Keratinocyte (primary cell): Measurements from ENCODE around the gene MAP2K2. TPM values are rescaled to one million over a fixed set of nuclear protein-coding genes. Genes with fewer than 3 reads are reported as not detected.

Source experiments
- DNase-seq: peaks from one replicate; pipeline ENCODE4 v3.0.0-alpha.2; 2011; ENCODE audit warnings: low read depth, missing footprints, low spot score
- FAIRE-seq: peaks from 2 replicates; lab custom pipeline; 2011; peaks lifted over from hg19 to GRCh38; lab: Jason Lieb, UNC
- H2AFZ ChIP-seq: 2 replicates; pipeline ENCODE4 v1.6.0; 2012; ENCODE audit warnings: low read length, control low read depth, inconsistent platforms; ENCODE audit not compliant: control insufficient read depth
- H3K27ac ChIP-seq: 2 replicates; pipeline ENCODE4 v1.5.1; 2011; ENCODE audit warnings: low read length; ENCODE audit not compliant: control insufficient read depth, insufficient read depth
- H3K27me3 ChIP-seq: 3 replicates; pipeline ENCODE4 v1.6.0; 2011; ENCODE audit warnings: low read length; ENCODE audit not compliant: control insufficient read depth, insufficient read depth; ENCODE audit errors: extremely low read depth
- H3K36me3 ChIP-seq, 2 experiments: 2 replicates in 1 of 2; 3 replicates in 1 of 2; pipeline ENCODE4 v1.5.1; 2011; ENCODE audit warnings: low read length in 2 of 2, mild to moderate bottlenecking in 1 of 2; ENCODE audit not compliant: control insufficient read depth in 2 of 2, insufficient read depth in 2 of 2; ENCODE audit errors: extremely low read depth in 1 of 2
- H3K4me1 ChIP-seq: 3 replicates; pipeline ENCODE4 v1.5.1; 2011; ENCODE audit warnings: low read length; ENCODE audit not compliant: control insufficient read depth, insufficient read depth; ENCODE audit errors: extremely low read depth
- H3K4me2 ChIP-seq: 3 replicates; pipeline ENCODE4 v1.6.0; 2011; ENCODE audit warnings: low read depth, low read length; ENCODE audit not compliant: control insufficient read depth, insufficient read depth; ENCODE audit errors: extremely low read depth
- H3K4me3 ChIP-seq, 3 experiments: fragments of 200-600 bp in 1 of 3; sonication (generic) in 1 of 3; 2 replicates in 2 of 3; 3 replicates in 1 of 3; pipeline ENCODE4 v1.5.1; 2011 to 2016; ENCODE audit warnings: low read length in 3 of 3, mild to moderate bottlenecking in 3 of 3, control low read depth in 2 of 3, inconsistent platforms in 1 of 3, low read depth in 1 of 3, mixed read lengths in 1 of 3, mixed run types in 1 of 3, moderate library complexity in 1 of 3; ENCODE audit not compliant: control insufficient read depth in 2 of 3, insufficient read depth in 2 of 3; ENCODE audit errors: extremely low read depth in 1 of 3
- H3K79me2 ChIP-seq: 2 replicates; pipeline ENCODE4 v1.6.0; 2012; ENCODE audit warnings: low read length; ENCODE audit not compliant: control insufficient read depth, insufficient read depth
- H3K9ac ChIP-seq: 3 replicates; pipeline ENCODE4 v1.6.0; 2011; ENCODE audit warnings: low read length; ENCODE audit not compliant: control insufficient read depth, insufficient read depth; ENCODE audit errors: extremely low read depth
- H3K9me1 ChIP-seq: 3 replicates; pipeline ENCODE4 v1.6.0; 2011; ENCODE audit warnings: low read length; ENCODE audit not compliant: control insufficient read depth, insufficient read depth; ENCODE audit errors: extremely low read depth
- H3K9me3 ChIP-seq: 2 replicates; pipeline ENCODE4 v1.5.1; 2012; ENCODE audit warnings: low read depth, low read length; ENCODE audit not compliant: control insufficient read depth
- H4K20me1 ChIP-seq: 3 replicates; pipeline ENCODE4 v1.6.0; 2011; ENCODE audit warnings: low read length; ENCODE audit not compliant: control insufficient read depth, insufficient read depth; ENCODE audit errors: extremely low read depth
- CTCF ChIP-seq, 3 experiments: IDR thresholded peaks in 1 of 3; conservative IDR thresholded peaks in 1 of 3; optimal IDR thresholded peaks in 1 of 3; 2 replicates in 2 of 3; 3 replicates in 1 of 3; pipeline versions ENCODE3 to v1.5.1; 2011; ENCODE audit warnings: low read length in 3 of 3, mild to moderate bottlenecking in 3 of 3, moderate library complexity in 2 of 3, control low read depth in 1 of 3, inconsistent platforms in 1 of 3; ENCODE audit not compliant: insufficient read depth in 2 of 3; ENCODE audit errors: extremely low read depth in 1 of 3
- EZH2 ChIP-seq: IDR thresholded peaks from one replicate; pipeline ENCODE4 v1.6.1; 2012; ENCODE audit warnings: inconsistent platforms, mild to moderate bottlenecking, low read length, moderate library complexity
- dilution Hi-C: fragments of 300-500 bp; cut with MboI; formaldehyde crosslinking; loops from one replicate; pipeline ENCODE4 v1.7.0; 2020; ENCODE audit warnings: low sequenced_read_pairs; ENCODE audit not compliant: extremely low pct_ligation_motif_present
- polyA plus RNA-seq, 5 experiments: library from polyadenylated mRNA; depleted of rRNA in 3 of 5; stranded (reverse) in 3 of 5; stranded (forward) in 1 of 5; unstranded in 1 of 5; fragments of >200 nt; gene quantifications; 1 replicate in 1 of 5; 2 replicates in 3 of 5; 3 replicates in 1 of 5; pipeline versions ENCODE4 v1.2.1 to v1.2.3, GENCODE V29; 2011 to 2012; ENCODE audit warnings: missing spikeins in 2 of 5, low read depth in 1 of 5, low replicate concordance in 1 of 5

MAP2K2 gene
- polyA plus RNA-seq, 1 donor (not counting 4 experiments of a cell fraction or from before 2014, with no cell fraction given), result 61.8 TPM

DNA sequence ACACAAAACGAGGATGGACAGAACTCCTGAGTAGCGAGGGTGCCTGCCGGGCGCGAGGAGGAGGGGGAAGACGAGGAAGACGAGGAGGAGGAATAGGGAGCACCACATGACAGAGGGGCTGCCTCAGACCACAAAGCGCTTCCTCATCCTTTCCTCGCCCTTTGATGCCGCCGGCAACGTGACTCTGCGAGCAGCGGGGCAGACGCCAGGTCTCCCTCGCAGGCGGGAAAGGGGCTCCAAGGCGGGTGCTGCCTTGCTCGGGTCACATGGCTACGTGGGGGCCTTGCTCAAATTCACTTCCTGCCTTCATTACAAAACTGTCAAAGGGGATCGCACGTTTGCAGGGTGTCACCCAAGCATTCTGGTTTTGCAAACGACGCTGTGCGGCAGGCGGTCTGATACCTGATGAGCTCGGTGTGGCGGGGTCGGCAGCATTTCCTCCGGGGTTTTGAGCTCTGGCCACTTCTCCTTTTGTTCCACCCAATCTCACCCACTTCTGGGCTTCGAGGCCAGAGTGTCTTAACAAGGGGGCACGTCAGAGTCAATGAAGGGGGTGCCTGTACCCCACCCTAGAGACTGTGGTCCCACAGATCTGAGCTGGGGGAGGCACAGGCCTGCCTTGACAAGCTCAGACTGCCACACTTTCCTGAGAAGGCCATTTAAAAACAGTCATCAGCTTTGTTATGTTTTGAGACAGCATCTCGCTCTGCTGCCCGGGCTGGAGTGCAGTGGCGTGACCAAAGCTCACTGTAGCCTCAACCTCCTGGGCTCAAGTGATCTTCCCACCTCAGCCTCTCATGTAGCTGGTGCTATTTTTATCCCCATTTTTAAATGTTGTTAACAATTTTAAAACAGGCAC, 14.9 kb downstream of the MAP2K2 start:
- Histone ChIP-seq H3K4me1 (peaks cover 5% of the 10 kb centered on the region), H3K27me3 (no peaks in the 10 kb centered on the region), H3K9me3 (no peaks in the 10 kb centered on the region), H4K20me1 (no peaks in the 10 kb centered on the region), H3K9me1 (no peaks in the 10 kb centered on the region), H3K36me3 (peaks cover 24 to 51% of the 10 kb centered on the region in 2 experiments), H3K79me2 (no peaks in the 10 kb centered on the region), H3K4me3 (no peak overlapping the region), H3K4me2 (no peak overlapping the region), H3K9ac (no peak overlapping the region), H2AFZ (no peak overlapping the region), H3K27ac (no peak overlapping the region)
- TF ChIP-seq EZH2 (no peak), CTCF (optimal IDR thresholded peaks at IDR 0.05 in 1 of 3, IDR thresholded peaks at IDR 0.05 in 1 of 3, conservative IDR thresholded peaks at IDR 0.05 in 1 of 3; ENCODE audit: extremely low read depth in 1 of 3, insufficient read depth in 2 of 3, low read length in 3 of 3) (no peak)
- dilution Hi-C loops, result no loop called here
- FAIRE-seq (no peak), DNase-seq (no peak)

DNA sequence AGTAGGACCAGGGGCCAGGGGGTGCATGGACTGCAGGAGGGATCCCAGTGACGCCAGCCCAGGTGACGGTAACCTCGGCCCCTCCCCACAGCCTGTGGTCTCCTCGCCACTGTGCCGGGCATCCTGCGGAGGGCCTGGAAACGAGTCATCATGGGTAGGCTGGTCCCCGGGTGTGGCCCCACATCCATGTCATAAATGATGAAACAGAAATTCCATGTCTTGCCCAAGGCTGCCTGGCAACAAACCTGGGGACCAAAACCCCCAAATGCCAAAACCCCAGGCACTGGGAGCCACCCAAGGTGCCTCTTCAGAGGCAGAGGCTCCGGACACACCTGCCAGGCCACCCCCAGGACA, 20.9 kb downstream of the MAP2K2 start:
- Histone ChIP-seq H4K20me1 (no peaks in the 10 kb centered on the region), H3K27me3 (no peaks in the 10 kb centered on the region), H3K9ac (no peak overlapping the region), H3K4me3 (no peak overlapping the region), H3K9me1 (no peaks in the 10 kb centered on the region), H3K4me1 (peaks cover 5% of the 10 kb centered on the region), H3K9me3 (no peaks in the 10 kb centered on the region), H3K27ac (no peak overlapping the region), H2AFZ (no peak overlapping the region), H3K36me3 (peaks cover 31 to 33% of the 10 kb centered on the region in 2 experiments), H3K79me2 (no peaks in the 10 kb centered on the region), H3K4me2 (no peak overlapping the region)
- DNase-seq (no peak), FAIRE-seq (no peak)
- dilution Hi-C loops, result no loop called here
- TF ChIP-seq CTCF (optimal IDR thresholded peaks at IDR 0.05 in 1 of 3, IDR thresholded peaks at IDR 0.05 in 1 of 3, conservative IDR thresholded peaks at IDR 0.05 in 1 of 3; ENCODE audit: extremely low read depth in 1 of 3, insufficient read depth in 2 of 3, low read length in 3 of 3) (no peak), EZH2 (no peak)
